K562 (cell line): ENCODE measurements around the gene DEFB114.

ENCODE experiments used
- ESRRA ChIP-seq: fragments of 450-650 bp; IDR thresholded peaks from 2 replicates; pipeline ENCODE4 v1.6.1; 2014; ENCODE audit warnings: low read depth, mild to moderate bottlenecking, moderate library complexity, borderline replicate concordance
- NR2C1 ChIP-seq, 2 experiments: fragments of 450-650 bp; IDR thresholded peaks; 2 replicates each; pipeline ENCODE4 v1.6.1; 2017; ENCODE audit warnings: mild to moderate bottlenecking in 2 of 2, antibody characterized with exemption in 1 of 2, inconsistent platforms in 1 of 2, missing compliant biosample characterization in 1 of 2, missing genetic modification characterization in 1 of 2
- NR3C1 ChIP-seq: sonication (generic); formaldehyde crosslinking; IDR thresholded peaks from 2 replicates; pipeline ENCODE4 v1.8.1; 2022; ENCODE audit warnings: missing genetic modification reagents
- TCF7L2 ChIP-seq: fragments of 150-350 bp; IDR thresholded peaks from 2 replicates; pipeline ENCODE4 v1.6.1; 2016; ENCODE audit warnings: low read depth, mild to moderate bottlenecking, low read length, moderate library complexity
- ZC3H4 ChIP-seq: sonication (generic); formaldehyde crosslinking; IDR thresholded peaks from 2 replicates; pipeline ENCODE4 v1.9.0; 2021; ENCODE audit warnings: missing genetic modification reagents, borderline replicate concordance
- ZNF24 ChIP-seq: fragments of 450-650 bp; IDR thresholded peaks from 2 replicates; pipeline ENCODE4 v1.6.1; 2016
- ZNF830 ChIP-seq: fragments of 250-450 bp; sonication (Bioruptor Pico); IDR thresholded peaks from 2 replicates; pipeline ENCODE4 v1.5.0; 2021; ENCODE audit warnings: mild to moderate bottlenecking
- TF ChIP-seq, protein P1 (sequence below), 3 experiments: IDR thresholded peaks in 2 of 3; conservative IDR thresholded peaks in 1 of 3; 2 replicates each; pipeline ENCODE4 v1.5.1; 2011 to 2012; ENCODE audit warnings: low read length in 3 of 3, mild to moderate bottlenecking in 3 of 3, control low read depth in 2 of 3, improper control_type of control experiment in 1 of 3, inconsistent platforms in 1 of 3, low read depth in 1 of 3, mixed read lengths in 1 of 3, moderate library complexity in 1 of 3; ENCODE audit not compliant: insufficient read depth in 2 of 3

DNA sequence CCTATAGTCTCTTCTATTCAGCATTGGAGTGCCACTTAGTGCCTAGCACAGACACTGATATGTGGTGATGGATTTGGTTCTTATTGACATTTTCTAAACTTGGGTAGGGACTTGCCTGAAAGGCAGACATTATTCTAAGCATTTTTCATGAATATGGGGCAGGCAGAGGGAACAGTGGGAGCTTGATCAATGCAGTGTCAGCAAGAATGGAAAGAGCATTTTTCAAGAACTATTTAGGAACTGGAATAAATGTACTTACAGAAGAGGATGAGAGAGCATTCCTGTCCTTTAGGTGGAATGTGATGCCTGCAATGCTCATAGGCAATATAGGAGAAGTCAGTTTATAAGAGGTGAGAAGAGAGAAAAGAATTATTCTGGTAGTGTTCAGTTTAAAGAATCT, 26.2 kb downstream of the DEFB114 start:
- TF ChIP-seq ZNF830 (CRISPR knock-in tag) (no peak), ZC3H4 (CRISPR knock-in tag) (no peak), ZNF24 (no peak), NR2C1 (IDR thresholded peaks at IDR 0.05) (no peak), NR2C1 (tag; IDR thresholded peaks at IDR 0.05) (no peak), NR3C1 (CRISPR knock-in tag) (no peak), TCF7L2 (no peak), ESRRA (no peak)
- TF ChIP-seq, protein P1, sequence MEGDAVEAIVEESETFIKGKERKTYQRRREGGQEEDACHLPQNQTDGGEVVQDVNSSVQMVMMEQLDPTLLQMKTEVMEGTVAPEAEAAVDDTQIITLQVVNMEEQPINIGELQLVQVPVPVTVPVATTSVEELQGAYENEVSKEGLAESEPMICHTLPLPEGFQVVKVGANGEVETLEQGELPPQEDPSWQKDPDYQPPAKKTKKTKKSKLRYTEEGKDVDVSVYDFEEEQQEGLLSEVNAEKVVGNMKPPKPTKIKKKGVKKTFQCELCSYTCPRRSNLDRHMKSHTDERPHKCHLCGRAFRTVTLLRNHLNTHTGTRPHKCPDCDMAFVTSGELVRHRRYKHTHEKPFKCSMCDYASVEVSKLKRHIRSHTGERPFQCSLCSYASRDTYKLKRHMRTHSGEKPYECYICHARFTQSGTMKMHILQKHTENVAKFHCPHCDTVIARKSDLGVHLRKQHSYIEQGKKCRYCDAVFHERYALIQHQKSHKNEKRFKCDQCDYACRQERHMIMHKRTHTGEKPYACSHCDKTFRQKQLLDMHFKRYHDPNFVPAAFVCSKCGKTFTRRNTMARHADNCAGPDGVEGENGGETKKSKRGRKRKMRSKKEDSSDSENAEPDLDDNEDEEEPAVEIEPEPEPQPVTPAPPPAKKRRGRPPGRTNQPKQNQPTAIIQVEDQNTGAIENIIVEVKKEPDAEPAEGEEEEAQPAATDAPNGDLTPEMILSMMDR (IDR thresholded peaks at IDR 0.05 in 2 of 3, conservative IDR thresholded peaks at IDR 0.05 in 1 of 3; ENCODE audit: insufficient read depth in 2 of 3, low read depth in 1 of 3, low read length in 3 of 3) = no peak
